ENCODE measurements around the gene JAM3.
"Not testable (repeated sequence)": the region's sequence is repeated elsewhere in the genome, so short reads cannot be mapped to it uniquely, and the experiment has no call there.

Gene JAM3

DNA sequence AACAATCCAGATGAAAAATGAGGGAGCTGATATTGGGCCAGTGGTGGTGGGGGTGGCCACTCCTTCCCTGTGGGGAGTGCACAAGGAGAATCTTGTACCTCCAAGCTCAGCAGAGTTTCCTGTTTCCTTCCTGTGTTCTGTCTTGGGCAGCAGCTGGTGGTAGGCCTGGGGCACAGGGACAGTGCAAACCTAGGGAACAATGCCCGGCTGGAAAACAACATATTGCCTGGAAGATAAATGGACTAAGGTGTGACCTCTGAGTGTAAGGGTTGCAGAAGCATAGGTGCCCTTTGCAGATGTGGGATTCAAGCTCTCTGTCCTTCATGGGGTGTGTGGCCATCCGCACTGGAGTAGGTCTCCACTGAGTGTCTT, 5.8 kb upstream of the JAM3 start:
- no peak for DNase-seq

DNA sequence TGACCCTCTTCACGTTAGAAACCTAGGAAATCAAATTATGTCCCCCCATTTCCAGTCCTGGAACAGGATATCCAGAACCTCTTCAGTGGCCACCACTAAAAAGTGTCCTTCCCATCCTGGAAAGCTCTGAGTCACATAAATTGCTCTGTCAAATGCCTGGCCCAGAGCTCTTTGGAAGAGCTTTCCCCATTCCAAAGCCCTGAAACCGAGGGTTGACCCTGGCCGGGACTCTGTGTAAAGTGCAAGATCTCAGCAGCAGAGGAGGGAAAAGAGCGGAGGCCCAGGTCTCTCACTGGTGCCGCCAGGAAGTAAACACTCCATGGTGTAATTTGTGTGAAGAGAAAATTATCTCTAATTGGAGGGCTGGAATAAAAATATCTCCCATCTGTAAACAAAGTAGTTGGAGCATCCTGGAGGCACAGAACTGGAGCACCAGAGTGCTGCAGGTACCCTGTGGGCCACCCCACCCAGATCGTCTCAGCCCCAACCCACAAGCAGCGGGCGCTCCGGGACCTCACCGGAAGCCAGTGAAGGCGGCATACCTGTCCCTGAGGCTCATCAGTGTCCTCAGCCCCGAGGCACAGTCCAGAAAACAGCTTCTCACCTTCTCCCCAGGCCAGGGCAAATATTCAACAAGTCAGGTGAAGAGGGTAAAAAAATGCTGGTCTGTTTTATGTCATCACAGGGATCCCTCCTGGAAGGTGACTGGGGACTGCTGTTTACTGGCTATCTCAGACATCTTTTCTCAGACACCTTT, 4.7 kb upstream of the JAM3 start:
- peak; percentile 39 for DNase-seq

DNA sequence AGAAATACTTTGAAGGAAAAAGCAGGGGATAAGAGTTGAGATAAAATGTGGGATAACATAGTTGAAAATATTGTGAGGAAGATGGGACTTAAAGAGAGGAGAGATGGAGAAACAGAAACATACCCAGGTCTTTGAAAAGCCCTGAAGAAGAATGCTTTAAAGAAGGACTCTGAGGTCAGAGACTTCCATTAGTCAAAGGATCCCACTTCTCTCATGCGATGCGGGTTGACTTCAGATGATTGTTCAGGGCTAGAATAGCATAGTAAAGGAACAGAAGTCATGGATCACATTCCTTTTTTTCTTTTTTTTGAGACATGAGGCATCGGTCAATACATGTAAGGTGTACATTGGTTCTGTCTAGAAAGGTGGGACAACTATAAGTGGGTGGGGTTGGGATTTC, 3.5 kb upstream of the JAM3 start:
- DNase-seq, result no peak

DNA sequence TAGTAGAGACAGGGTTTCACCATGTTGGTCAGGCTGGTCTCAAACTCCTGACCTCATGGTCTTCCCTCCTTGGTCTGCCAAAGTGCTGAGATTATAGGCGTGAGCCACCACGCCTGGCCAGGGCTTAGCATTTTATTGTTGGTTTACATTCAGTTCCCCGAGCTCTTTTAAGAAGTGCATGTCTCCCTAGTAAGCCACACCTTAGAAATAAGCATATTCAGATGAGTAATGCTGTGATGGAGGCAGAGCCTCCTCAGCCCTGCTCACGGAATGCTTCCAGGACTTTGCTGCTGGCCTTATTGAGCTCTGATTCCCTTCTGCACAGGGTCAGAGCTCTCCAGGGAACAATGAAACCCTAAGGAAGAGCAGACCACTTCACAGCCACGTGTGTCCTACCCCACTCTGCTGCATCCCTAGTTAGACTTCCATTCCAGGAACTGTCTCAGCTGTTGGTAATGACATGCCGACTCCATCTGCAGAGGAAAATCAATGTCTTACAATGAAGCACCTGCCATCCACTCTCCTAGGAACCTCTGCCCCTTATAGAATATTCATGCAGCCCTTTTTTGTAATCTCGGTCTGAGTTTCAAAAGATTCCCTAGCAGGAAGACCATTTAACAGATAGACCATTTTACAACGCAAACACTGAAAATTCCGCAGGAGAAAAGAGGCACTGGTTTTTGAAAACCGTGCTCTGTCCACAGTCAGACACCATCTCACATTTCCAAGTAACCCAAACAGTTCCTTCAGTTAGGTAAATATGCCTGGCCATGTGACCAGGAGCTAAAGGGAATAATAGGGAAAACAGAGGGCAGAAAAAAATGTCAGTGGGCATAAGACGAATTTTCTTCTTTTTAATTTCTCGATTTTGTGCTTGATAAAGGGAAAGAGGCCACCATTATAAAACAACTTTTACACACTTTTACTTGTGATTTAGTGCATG, 1.7 kb upstream of the JAM3 start:
- no peak for DNase-seq

DNA sequence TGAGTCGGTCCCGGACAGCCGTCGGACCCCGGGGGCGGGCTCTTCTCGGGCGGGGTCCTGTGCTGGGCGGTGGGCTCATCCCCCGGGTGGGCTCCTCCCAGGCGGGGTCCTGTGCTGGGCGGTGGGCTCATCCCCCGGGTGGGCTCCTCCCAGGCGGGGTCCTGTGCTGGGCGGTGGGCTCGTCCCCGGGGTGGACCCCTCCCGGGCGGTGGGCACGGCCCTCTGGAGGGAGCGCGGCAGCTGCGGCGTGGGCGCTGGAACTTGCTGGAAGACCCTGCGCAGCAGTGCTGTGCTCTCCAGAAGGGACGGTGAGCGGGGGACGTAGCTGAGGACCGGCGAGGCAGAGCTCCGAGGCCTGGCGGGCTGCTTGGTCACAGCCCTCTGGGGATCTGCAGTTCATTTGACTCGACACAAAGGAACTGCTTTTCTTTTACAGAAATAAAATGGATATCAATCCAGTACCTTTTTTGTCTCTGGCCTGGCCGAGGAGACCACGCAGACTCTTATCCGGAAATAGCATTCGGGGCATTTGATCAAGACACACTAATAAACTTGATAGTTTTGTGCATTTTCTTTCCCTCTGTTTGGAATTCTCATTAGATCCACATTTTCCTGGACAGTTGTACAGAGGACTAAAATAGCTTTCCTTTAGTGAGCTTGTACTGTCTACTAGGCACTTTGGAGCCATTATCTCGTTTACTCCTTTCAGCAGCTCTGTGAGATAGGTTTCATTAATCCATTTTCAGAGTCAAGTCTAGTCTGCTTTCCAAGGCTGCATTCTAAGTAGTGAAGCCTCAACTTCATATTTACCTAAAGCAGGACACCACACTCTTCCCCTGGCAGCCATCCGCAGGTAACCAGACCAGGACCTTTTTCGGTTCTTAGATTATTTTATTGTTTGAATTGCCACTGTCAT, 812 bp downstream of the JAM3 start:
- DNase-seq, result no peak

DNA sequence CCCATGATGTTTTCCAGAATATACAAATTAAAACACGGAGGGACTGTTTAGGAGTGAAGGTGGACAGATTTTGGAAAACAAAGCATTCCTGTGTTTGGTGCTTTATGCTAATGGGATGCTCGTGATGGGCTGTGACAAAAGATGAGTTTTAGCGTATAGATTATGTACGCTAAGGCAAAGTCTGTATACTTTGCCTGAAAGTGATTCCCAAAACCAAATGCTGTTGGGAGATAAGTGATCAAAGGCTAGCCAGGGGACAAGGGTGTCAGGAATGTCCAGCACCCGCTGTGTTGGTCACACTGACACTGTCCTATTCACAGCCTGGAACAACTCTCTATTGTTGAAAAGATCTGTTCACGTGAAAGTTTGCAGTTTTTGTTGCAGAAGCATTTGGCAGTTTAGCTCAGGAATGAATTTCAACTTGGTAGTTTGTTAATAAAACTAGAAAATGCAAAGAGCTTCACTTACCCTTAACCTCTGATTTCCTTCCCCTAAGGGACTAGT, 1.5 kb downstream of the JAM3 start:
- DNase-seq, result no peak

DNA sequence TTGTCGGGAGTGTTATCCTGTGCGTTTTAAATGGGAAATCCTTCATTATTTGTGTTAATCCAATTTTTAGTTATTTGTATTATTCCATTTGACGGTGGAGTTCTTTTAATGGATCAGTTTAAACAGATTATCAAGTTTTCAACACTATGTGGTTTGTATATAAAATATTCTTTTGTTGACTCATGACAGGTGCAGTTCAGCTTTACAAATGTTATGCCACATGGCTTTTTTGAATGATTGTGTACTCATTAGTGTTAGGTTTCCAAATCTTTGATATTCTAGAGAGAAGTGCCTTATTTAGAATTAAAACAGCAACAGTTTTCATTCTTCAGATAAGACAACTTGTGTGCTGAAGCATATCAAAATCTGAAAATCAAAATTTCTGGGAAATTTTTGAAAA, 2.4 kb downstream of the JAM3 start:
- DNase-seq, result no peak

DNA sequence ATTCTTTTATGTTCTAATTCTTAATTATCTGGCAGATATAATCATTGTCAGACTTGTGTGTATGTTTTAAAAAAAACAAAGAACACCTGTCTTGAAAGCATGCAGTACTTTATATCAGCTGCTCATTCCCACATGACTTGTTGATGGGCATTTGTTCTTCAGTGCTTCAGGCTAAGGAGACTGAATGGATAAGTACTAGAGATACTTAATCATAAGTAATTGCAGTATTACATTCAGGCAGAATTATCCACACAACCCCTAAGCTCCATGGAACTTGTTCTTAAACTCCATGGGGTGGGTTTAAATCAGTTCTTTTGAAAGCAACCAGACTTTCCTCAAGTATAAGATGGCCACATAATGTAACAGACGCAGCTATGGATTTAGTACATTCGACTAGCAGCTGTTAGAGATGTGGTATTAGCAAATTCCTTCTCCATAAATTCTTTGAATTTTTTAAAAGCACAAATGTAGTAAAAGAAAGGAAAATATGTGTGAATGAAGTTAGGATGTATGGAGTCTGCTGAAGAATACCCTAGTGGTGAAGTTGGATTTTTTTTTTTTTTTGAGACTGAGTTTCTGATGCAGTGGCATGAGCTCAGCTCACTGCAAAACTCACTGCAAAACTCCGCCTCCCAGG, 3.0 kb downstream of the JAM3 start:
- peak; percentile 38 for DNase-seq

DNA sequence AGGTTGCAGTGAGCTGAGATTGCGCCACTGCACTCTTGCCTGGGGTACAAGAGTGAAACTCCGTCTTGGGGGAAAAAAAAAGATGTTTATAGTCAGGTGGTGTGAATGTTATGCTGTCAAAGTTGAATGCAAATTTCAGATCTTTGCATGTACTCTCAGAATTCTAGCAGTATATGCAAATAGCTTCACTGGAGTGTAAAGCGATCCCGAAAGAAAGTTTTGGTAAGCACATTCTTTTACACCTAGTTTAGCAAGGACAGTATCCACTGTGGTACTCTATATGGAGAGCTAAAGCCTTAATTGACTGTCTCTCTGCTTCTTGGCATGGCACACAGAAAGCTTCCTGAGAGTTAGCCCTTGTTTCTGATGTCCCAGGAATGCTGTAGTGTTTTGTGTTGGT, 4.0 kb downstream of the JAM3 start:
- no peak for DNase-seq

DNA sequence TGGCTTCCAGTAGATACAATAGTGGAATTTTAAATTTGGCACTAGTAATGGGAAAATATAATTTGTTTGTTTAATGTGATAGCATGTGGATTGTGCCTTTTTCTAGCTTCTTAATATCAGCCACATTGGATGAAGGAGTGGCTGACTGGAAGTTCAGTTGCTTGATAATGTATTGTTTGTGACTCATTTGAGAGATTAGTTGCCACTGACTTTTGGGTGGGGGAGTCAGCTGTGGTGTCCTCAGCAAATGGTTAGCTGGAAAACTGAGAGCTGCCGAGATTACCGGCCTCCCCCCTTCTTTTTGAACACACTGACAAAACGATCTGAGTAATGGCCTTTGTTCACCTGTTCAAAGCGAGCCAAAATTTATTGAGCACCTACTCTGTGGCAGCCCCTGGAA, 5.5 kb downstream of the JAM3 start:
- DNase-seq, result no peak

DNA sequence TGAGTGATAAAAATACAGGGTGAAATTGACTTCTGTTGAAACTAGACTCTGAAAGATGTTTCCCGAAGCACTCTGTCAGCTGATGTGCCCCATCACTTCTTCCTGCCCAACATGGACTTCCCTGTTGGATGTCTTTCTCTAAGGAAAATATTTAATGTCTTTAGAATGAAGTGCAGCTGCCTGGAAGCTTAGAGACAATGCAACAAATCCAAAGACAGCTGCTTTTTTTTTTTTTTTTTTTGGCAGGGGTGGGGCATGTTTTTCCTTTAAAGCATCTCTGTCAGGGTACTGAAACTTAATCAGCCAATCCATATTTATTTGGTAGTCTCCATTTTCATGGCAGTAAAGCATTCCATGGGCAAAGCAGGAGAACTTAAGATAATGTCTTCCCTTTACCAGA, 5.9 kb downstream of the JAM3 start:
- no peak for DNase-seq

DNA sequence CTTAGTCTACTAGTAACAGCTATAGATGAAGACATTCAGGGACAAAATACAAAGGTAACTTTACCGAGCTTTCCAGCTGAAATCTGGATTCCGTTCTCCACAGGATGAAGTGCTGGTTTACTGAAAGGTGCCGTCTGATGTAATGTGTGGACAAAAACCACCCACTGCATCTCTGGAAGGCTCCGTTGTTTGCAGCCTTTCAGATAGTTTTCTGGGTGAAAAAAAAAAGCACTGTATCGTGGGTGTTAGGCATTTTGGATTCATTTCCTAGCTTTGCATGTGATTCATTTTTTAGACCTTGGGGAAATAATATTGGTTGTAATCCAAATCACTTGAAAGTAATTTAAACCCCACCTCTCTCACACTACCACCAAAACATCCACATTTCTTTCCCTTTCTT, 10.4 kb downstream of the JAM3 start:
- no peak for DNase-seq

DNA sequence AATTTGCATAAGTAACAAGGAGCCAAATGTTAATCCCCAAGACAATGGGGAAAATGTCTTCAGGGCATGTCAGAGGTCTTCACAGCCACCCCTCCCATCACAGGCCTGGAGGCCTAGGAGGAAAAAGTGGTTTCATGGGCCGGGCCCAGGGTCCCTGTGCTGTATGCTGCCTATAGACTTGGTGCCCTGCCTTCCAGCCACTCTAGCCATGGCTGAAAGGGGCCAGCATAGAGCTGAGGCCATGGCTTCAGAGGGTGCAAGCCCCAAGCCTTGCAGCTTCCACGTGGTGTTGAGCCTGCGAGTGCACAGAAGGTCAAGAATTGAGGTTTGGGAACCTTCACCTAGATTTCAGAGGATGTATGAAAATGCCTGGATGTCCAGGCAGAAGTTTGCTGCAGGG, 12.4 kb downstream of the JAM3 start:
- not testable (repeated sequence) for DNase-seq

DNA sequence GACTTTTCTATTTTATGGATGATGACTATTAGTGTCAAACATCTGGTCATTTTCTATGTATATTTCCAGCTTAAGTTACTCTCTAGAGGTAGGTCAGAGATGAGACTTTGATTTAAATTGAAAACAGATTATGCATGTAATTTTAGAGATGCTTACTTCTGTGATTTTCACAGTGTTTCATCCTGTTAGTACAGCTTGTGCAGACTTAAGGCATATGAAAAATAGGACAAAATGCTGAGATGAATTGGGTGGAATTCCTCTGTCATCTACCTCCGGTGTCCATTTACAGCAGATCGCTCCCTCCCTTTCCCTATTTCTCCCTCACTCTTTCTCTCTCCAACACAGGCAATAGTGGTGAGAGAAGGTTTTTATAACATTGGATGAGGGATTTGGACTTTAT, 14.1 kb downstream of the JAM3 start:
- DNase-seq, result no peak

DNA sequence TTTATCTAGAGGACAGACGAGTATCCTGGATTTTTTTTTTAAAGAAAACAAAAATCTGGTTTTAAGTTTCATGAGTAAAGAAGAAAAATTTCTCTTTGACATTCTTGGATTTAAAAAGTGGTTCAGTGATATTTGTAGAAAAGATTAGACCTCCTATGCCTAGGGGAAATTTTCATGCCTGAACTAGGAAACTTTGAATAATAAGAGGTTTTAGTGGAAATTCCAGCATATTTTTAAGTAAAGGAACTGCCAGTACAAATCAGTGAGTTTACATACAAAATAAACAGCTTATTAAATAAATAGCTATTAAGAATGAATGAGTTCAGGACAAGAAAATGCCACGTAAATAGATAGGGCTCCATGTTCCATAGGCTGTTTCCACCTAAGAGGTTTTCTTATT, 17.5 kb downstream of the JAM3 start:
- DNase-seq, result no peak

DNA sequence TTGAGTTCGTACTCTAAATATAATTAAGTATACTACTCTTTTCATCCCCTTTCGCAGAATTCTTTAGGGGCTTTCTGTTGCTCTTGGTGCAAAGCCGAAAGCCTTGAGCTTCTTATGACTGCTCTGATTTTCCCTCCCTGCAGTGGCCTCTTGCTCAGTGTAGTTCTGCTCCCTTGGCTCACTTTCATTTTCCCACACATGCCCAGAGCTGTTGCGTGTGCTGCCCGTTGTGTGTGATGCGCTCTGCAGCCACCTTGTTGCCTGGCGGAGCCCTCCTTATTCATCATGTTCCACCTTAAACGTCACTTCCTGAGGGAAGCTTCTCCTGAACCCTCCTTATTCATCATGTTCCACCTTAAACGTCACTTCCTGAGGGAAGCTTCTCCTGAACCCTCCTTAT, 23.1 kb downstream of the JAM3 start:
- DNase-seq, result not testable (repeated sequence)

DNA sequence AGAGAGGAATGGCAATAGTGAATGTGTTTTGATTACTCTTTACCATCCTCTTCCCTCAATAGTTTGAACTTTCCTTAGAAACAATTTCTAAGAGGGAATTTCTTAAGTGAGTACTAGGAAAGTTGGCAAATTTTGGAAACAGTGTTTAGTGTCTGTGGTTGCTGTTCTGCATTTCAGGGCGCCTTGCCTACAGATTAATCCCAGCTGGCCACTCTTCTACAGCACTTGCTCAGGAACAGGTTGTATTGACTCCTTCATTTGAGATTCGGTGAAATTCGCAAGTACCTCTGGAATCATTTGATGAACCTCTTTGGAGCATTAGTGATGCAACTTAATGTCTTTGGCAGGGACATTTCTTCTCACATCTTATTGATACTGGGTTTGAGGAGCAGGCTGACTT, 28.3 kb downstream of the JAM3 start:
- no peak for DNase-seq

DNA sequence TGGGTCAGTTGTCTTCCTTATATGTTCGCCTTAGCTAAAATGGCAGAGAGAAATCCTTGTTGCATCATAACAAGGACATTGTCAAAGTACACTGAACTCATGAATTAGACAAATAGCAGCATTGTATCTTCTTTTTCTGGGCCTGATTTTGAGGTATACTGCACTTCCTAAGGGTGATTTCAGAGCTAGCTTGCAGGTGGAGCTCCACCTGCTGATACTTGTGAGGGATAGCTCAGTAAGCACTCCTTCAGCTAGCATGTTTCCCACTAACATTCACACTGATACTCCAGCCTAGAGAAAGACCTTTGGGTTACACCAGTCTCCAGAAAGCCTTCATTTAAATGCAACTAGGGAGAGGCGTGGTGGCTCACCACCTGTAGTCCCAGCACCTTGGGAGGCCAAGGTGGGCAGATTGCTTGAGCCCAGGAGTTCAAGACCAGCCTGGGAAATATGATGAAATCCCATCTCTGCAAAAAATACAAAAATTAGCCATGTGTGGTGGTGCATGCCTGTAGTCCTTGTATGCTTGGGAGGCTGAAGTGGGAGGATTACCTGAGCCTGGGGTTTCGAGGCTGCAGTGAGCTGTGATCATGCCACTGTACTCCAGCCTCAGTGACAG, 29.8 kb downstream of the JAM3 start:
- no peak for DNase-seq

DNA sequence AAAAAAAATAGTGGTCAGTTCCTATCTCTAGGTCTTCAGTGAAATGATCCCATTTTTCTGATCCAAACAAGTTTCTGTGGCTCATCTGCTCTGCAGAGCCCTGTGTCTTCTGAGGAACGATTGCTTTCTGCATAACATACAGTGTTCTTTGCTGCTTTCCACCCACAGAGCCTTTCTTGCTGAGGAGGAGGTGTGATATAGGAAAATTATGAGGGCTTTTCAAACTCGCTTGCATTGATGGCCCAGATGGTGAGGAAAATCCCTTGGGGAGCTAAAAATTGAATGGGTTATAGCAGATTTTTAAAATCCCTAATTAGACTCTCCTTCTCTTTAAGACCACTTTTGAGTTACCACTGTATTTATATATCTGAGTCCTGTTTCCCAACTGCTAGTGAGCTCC, 31.3 kb downstream of the JAM3 start:
- no peak for DNase-seq

DNA sequence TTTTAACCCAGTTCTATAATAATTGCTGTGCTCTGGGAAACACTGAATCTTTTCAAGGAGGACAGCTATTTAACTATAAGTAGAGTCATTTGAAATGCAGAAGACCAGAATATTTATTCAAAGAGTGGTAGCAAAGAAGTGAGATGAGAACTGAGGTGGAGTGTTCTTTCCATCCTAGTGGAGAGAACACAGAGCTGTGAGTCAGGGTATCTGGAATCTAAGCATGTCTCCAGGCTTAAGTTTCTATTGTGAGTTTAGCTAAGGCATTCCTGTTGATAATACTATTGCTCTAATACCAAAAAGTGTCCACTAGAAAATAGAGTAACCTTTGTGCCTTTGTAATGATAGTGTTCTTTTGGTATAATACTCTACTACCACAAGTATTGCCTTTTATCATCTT, 32.4 kb downstream of the JAM3 start:
- no peak for DNase-seq

DNA sequence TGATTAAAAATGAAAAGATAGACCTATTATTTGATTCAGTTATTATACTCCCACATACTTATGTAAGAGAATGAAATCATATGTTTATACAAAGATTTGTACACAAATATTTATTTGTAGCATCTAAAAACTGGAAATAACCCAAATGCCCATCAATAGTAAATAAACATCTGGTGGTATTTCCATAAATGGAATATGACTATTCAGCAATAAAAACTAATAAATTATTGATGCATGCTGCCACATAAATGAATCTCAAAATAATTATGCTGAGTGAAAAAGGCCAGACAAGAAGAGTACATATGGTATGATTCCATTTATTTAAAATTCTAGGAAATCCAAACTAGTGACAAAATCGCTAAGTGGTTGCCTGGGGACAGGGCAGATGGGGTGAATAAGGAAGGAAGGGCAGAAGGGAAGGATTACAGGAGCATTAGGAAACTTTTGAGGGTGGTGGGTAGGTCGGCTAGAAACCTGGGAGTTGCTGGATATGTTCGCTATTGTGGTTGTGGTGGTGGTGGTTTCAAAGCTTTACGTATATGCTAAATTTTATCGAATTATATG, 41.5 kb downstream of the JAM3 start:
- no peak for DNase-seq

DNA sequence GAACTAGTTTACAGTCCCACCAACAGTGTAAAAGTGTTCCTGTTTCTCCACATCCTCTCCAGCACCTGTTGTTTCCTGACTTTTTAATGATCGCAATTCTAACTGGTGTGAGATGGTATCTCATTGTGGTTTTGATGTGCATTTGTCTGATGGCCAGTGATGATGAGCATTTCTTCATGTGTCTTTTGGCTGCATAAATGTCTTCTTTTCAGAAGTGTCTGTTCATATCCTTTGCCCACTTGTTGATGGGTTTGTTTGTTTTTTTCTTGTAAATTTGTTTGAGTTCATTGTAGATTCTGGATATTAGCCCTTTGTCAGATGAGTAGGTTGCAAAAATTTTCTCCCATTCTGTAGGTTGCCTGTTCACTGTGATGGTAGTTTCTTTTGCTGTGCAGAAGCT, 44.9 kb downstream of the JAM3 start:
- DNase-seq, result not testable (repeated sequence)
